HepG2 (cell line): ENCODE data around the gene TIMP3. TPM values are rescaled to one million over a fixed set of nuclear protein-coding genes. Genes with fewer than 3 reads are reported as not detected.

Experiments used
- ATAC-seq: fragments of 200-7000 bp; cut with Tn5 transposase; 3 replicates; pipeline ENCODE4 v1.9.1; 2020; ENCODE audit warnings: mild to moderate bottlenecking, moderate library complexity
- BruUV-seq: library from RNA; stranded (reverse); fragments of 400-500 nt; replicated peaks from 2 replicates; lab custom pipeline; 2021; lab: Mats Ljungman, UMichigan
- CTCF ChIA-PET: fragments of 300-600 bp; formaldehyde crosslinking; extraction: SDS; loops from one replicate; lab custom pipeline; 2021; ENCODE audit warnings: low total read pairs, inconsistent platforms, low intra/inter-chr PET ratio; lab: Yijun Ruan, JAX
- POLR2A ChIA-PET: fragments of 350-600 bp; sonication (Branson Sonifier 250); formaldehyde crosslinking; loops from one replicate; lab custom pipeline; 2020; ENCODE audit warnings: antibody characterized with exemption, inconsistent platforms; lab: Yijun Ruan, JAX
- DNase-seq: peaks from one replicate; pipeline ENCODE4 v3.0.0-alpha.2; 2015; ENCODE audit warnings: low spot score
- FAIRE-seq: peaks from 3 replicates; lab custom pipeline; 2011; peaks lifted over from hg19 to GRCh38; lab: Jason Lieb, UNC
- H2AFZ ChIP-seq: one replicate; pipeline ENCODE4 v1.6.1; 2011; ENCODE audit warnings: low read length, inconsistent platforms
- H3K27ac ChIP-seq: fragments of 300-600 bp; 3 replicates; pipeline ENCODE4 v1.8.0; 2011; ENCODE audit warnings: mixed run types, mild to moderate bottlenecking, mixed read lengths, low read length, inconsistent platforms; ENCODE audit not compliant: insufficient read depth; ENCODE audit errors: extremely low read length
- H3K27me3 ChIP-seq, 2 experiments: fragments of 200-600 bp in 1 of 2; 2 replicates in 1 of 2; 3 replicates in 1 of 2; pipeline versions ENCODE4 v1.6.0 to v1.8.0; 2011; ENCODE audit warnings: low read length in 2 of 2, mild to moderate bottlenecking in 2 of 2, moderate library complexity in 2 of 2, inconsistent platforms in 1 of 2; ENCODE audit not compliant: insufficient read depth in 2 of 2, control insufficient read depth in 1 of 2
- H3K36me3 ChIP-seq, 2 experiments: fragments of 200-600 bp in 1 of 2; replicated peaks in 1 of 2; 2 replicates in 1 of 2; 3 replicates in 1 of 2; pipeline versions ENCODE4 v1.5.1 to v1.8.0; 2011; ENCODE audit warnings: low read length in 2 of 2, inconsistent platforms in 1 of 2; ENCODE audit not compliant: insufficient read depth in 2 of 2, control insufficient read depth in 1 of 2
- H3K4me1 ChIP-seq: 2 replicates; pipeline ENCODE4 v1.5.1; 2012; ENCODE audit warnings: low read length, inconsistent platforms; ENCODE audit not compliant: insufficient read depth
- H3K4me2 ChIP-seq: 2 replicates; pipeline ENCODE4 v1.6.0; 2011; ENCODE audit warnings: low read depth, low read length, inconsistent platforms
- H3K4me3 ChIP-seq, 3 experiments: fragments of 200-600 bp in 1 of 3; sonication (generic), shearing (Covaris generic) in 1 of 3; replicated peaks in 1 of 3; 2 replicates each; pipeline ENCODE4 v1.5.1; 2011 to 2016; ENCODE audit warnings: low read length in 3 of 3, inconsistent platforms in 2 of 3, low read depth in 2 of 3, mild to moderate bottlenecking in 2 of 3, control low read depth in 1 of 3, mixed read lengths in 1 of 3; ENCODE audit not compliant: insufficient read depth in 1 of 3
- H3K79me2 ChIP-seq: one replicate; pipeline ENCODE4 v1.6.1; 2011; ENCODE audit warnings: low read length, inconsistent platforms; ENCODE audit not compliant: insufficient read depth
- H3K9ac ChIP-seq: 2 replicates; pipeline ENCODE4 v1.6.0; 2011; ENCODE audit warnings: mild to moderate bottlenecking, low read depth, low read length, inconsistent platforms; ENCODE audit not compliant: insufficient read depth
- H3K9me3 ChIP-seq: 2 replicates; pipeline ENCODE4 v1.5.1; 2012; ENCODE audit warnings: mild to moderate bottlenecking, low read length
- H4K20me1 ChIP-seq: 2 replicates; pipeline ENCODE4 v1.6.0; 2011; ENCODE audit warnings: inconsistent platforms, mild to moderate bottlenecking, low read length, moderate library complexity; ENCODE audit not compliant: insufficient read depth
- KMT2B ChIP-seq: IDR thresholded peaks from 2 replicates; pipeline ENCODE4 v1.6.1; 2016; ENCODE audit warnings: missing genetic modification reagents, missing compliant biosample characterization
- ZNF687 ChIP-seq: sonication (generic); formaldehyde crosslinking; IDR thresholded peaks from 2 replicates; pipeline ENCODE4 v1.5.1; 2020; ENCODE audit warnings: mild to moderate bottlenecking, missing genetic modification reagents, moderate library complexity
- WGBS: methylation state at CpG from one replicate; pipeline ENCODE4 v1.1.6; 2017; ENCODE audit warnings: low lambda C conversion rate; 5-methylcytosine and 5-hydroxymethylcytosine counted together
- in situ Hi-C: cut with HindIII; loops from 2 replicates; pipeline ENCODE4 v1.10.0; 2017; ENCODE audit warnings: low pct_unique_long_range_greater_than_20kb; ENCODE audit not compliant: extremely low pct_ligation_motif_present
- intact Hi-C: fragments of 100-400 bp; cut with micrococcal nuclease; formaldehyde crosslinking; loops from one replicate; pipeline ENCODE4 v1.10.0; 2022; ENCODE audit not compliant: unreplicated experiment
- polyA plus RNA-seq, 8 experiments: library from polyadenylated mRNA; depleted of rRNA in 3 of 8; stranded (reverse) in 7 of 8; unstranded in 1 of 8; fragments of >200 nt; fragmentation: Illumina TruSeq in 4 of 8; extraction: Trizol in 4 of 8; gene quantifications; 2 replicates each; pipeline versions ENCODE4 v1.2.1 to v1.2.3, GENCODE V29; 2011 to 2016; ENCODE audit warnings: low read depth in 4 of 8, missing spikeins in 1 of 8, mixed read lengths in 1 of 8; ENCODE audit not compliant: insufficient read depth in 1 of 8
- total RNA-seq, 5 experiments: library from RNA; depleted of rRNA; stranded (reverse); fragments of >200 nt; fragmentation: Illumina TruSeq; extraction: Trizol; gene quantifications; 2 replicates each; pipeline ENCODE4 v1.2.3, GENCODE V29; 2016; ENCODE audit warnings: low read depth in 1 of 5

TIMP3 gene
- total and polyA plus RNA-seq, 2 of the 13 experiments (the other 11 are each of a cell fraction or from before 2014, with no cell fraction given), result 57.3 to 86.6 TPM

GRCh38 chr22:32753591-32753990 lies 47.9 kb upstream of the TIMP3 start:
- intact Hi-C loops, result loop anchor here (5.0 kb wide), 1 partner anchor 34 kb away; no protein-coding TSS in a partner anchor
- WGBS, result 96% methylated on average over 4 of the region's 6 CpGs
- Histone ChIP-seq H4K20me1 (no peaks in the 10 kb centered on the region), H3K79me2 (no peaks in the 10 kb centered on the region), H2AFZ (no peak overlapping the region), H3K9me3 (no peaks in the 10 kb centered on the region), H3K27me3 (no peaks in the 10 kb centered on the region), H3K4me1 (peaks cover 76% of the 10 kb centered on the region), H3K4me3 (no peak overlapping the region), H3K4me2 (no peak overlapping the region), H3K36me3 (no peaks in the 10 kb centered on the region), H3K9ac (no peak overlapping the region), H3K27ac (peak overlapping the region; percentile 72)
- in situ Hi-C loops, result no loop called here
- no peak for DNase-seq
- no TSS peak for BruUV-seq
- ATAC-seq, result no peak
- TF ChIP-seq ZNF687 (peak; percentile 3; the same call in 1 of the 2 replicates), KMT2B (CRISPR knock-in tag) (no peak)
- FAIRE-seq, result no peak
- POLR2A ChIA-PET, result interaction anchor here (3.2 kb wide), 1 partner anchor 26 kb away, joined by 27 read pairs; no protein-coding TSS in a partner anchor
- CTCF ChIA-PET, result no interaction called here
